Myocyte (in vitro differentiated cells): ENCODE data around the gene TGFBR3. TPM values are rescaled to one million over a fixed set of nuclear protein-coding genes. Genes with fewer than 3 reads are reported as not detected.

ENCODE experiments used
- DNase-seq: peaks from one replicate; pipeline ENCODE4 v3.0.0-alpha.2; 2012; ENCODE audit warnings: low read depth
- total RNA-seq: library from RNA; depleted of rRNA; stranded (reverse); fragments of >200 nt; gene quantifications from 2 replicates; pipeline ENCODE4 v1.2.3, GENCODE V29; 2014

TGFBR3 gene
- total RNA-seq, 1 donor from 2014 or later: 2.5 TPM

DNA sequence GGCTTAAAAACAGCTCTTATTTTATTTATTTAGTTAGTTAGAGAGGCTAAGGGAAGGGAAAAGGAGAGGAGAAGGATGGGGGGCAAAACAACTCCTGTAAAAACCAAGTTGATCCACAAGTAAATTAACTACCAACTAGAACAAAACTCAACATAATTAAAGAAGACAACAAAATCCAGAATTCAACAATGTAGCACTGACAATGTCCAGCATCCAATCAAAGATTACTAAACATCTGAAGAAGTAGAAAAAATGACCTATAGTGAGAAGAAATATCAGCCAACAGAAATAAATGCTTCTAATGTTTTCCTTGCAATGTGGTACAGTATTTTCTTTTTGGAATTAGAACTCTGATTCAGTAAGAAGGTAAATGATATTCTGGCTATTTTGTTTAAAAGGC lies 225.2 kb downstream of the TGFBR3 start:
- DNase-seq: no peak

DNA sequence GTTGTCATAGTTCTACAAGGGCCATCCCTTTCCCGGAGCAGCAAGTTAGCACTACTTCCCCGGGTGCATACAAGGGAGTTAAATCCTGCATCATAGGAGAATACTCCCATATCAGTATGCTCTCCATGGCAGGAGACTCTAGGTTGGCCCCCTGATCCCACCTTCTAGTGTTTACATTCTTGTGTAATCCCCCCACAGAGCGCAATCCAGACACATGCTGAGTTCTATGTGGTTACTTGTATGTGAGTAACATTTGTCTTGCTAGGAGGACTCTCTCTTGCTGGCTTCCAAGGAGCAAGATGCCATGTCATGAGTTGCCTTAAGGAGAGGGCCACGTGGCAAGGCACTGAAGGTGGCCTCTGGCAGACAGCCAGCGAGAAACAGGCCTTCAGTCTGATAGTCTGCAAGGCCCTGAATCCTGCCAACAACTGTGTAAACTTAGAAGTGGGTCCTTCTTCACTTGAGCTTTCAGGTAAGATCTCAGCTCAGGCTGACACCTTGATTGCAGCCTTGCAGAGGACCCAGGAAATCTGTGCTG lies 230.0 kb downstream of the TGFBR3 start:
- DNase-seq: no peak

DNA sequence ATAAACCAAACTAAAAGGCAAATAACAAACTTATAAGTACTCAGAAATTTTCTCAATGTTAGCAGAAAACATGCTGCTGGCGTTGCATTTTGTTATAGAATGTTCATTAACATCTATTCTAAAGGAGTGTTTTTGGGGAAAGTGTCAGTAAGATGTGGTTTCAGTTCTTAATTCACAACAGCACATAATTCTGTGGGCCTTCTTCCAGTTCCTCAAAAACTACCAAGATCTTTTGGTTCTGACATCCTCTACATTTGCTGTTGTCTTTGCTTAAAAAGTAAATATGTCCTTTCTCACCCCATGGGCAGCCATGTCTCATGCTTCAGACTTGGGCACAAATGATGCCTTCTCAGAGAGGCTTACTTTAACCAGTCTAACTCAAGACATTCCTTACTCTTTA lies 232.8 kb downstream of the TGFBR3 start:
- no peak for DNase-seq

DNA sequence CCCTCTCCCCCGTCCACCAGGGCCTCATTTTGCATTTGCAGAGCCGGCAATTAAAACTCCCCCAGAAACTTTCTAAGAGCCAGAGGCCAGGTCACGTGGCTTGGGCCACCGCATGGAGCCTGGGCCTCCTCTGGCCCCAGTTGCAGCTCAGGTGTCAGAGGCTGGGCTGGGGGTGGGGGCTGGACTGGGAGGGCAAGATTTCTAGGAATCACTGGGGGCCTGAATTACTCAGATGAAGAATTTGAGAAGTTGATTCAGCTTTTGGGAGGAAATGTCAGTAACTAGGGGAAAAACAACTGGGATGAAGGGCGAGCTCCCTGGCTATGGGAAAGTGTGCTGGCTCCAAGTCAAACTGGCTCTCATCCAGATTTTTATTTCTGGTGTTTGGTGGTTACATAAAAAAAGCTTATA lies 234.3 kb downstream of the TGFBR3 start:
- DNase-seq: peak; percentile 75

DNA sequence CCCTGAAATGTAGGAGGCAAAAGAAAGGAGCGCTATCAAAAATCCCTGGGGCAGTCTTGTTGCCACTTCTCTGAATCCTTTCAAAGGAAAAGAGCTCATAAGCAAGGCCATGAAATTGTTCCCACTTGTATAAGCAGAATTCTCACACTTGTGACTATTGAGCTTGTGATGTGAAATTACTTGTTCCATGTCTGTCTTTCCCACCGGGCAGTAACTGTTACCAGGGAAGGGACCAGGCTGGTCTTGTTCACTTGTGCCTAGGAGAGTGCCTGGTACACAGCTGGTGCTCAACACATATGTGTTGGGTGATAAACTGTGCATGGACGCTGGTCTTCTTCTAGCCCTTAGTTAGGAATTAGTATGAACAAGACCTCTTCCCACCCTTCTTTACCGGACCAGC lies 234.7 kb downstream of the TGFBR3 start:
- no peak for DNase-seq

DNA sequence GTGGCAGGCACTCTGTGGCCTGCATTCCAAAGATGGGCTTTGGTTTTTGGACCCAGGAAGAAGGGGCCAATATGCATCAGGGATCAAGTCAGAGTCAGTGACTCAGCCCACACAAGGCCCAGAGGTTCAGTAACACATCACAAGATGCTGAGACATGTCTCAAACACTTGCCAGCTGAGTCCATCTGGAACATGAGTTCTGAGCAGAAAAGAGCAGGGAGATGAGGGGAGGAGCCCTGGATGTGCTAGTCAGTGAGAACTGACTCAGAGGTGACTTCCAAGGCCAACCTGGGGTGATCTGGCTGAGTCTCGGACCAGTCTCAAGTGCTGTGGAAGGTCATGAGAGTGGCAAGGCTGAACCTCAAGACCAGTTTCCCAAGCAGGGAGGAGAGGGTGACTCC lies 235.2 kb downstream of the TGFBR3 start:
- DNase-seq: peak; percentile 80

DNA sequence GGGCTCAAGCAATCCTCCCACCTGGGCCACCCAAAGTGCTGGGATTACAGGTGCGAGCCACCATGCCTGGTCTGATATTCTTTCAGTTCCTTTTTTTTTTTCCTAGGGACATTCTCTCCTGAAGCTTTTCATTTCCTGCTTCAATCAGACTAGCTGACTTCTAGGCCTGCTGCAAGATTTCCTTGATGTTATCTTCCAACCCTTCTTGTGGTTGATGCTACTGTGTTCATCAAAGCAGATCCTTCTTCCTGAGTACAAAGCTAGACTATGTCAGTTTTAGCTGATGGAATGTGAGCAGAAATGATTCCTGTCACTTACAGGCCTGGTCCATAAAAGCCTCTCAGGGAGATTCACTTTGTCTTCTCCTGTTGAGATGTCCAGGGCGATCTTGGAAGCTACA lies 238.9 kb downstream of the TGFBR3 start:
- no peak for DNase-seq

DNA sequence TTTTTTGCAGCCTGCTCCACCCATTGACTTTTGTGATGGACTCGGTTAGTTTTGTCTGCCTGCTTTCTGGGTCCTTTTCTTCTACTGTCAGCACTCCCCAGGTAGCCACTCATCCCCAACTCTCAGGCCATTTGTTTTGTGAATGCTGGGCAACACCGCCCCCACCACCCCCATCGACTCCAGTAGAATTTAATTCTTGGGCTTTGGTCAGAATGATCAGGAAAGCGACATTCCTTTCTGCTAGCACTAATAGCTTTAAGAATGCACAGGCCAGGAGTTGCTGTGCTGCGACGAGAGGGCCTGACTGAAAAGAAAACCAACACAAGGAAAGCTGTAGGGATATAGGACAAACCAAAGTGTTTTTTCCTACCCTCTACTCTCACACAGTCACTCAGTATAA lies 240.9 kb downstream of the TGFBR3 start:
- DNase-seq: no peak

DNA sequence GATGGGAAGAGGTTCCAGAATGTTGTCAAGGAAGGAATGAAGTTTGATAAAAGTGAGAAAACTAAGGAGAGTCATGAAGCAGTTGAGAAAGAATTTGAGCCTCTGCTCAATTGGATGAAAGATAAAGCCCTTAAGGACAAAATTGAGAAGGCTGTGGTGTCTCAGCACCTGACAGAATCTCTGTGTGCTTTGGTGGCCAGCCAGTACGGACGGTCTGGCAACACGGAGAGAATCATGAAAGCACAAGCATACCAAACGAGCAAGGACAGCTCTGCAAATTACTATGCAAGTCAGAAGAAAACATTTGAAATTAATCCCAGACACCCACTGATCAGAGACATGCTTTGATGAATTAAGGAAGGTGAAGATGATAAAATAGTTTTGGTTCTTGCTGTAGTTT lies 242.5 kb downstream of the TGFBR3 start:
- DNase-seq: no peak

DNA sequence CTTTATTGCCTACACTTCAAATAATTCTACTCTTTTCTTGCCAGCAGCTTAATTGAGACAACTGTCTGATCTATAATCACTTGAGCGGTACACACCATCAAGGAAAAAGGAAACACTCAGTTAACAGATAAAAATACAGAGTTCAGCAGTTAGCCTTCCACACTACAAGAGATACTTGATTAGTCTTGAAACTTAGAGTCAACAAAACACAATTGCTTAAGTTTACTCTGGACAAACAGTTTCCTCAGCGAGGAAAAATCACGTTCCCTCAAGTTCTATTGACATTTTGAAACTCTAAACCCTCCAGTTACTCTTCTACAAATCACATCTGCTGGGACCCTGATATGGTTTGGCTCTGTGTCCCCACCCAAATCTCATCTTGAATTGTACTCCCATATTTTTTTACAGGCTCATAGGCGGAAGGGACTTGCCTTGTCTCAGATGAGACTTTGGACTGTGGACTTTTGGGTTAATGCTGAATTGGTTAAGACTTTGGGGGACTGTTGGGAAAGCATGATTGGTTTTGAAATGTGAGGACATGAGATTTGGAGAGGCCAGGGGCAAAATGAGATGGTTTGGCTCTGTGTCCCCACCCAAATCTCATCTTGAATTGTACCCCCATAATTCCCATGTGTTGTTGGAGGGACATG lies 244.9 kb downstream of the TGFBR3 start:
- DNase-seq: no peak

DNA sequence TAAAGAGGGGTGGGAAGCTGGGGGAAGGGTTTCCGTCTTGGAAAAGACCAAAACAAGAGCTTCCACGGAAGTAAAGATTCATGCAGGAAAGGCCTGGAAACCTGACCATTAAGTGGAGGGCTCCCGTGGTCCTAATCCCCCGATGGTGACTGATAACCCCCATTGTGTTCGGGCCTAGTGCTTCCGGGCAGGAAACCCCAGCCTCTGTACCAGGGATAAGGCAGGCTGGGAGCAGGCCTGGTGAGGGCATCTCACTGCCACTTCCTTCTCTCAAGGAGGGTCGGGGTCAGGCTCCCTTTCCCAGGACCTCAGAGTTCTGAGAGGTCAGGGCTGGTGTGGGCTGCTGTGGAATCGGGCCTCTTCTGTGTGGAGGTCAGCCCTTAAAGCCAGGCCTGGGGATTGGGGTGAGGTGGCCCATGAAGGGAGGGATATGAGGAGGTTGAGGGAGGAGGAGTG lies 248.4 kb downstream of the TGFBR3 start:
- DNase-seq: no peak

DNA sequence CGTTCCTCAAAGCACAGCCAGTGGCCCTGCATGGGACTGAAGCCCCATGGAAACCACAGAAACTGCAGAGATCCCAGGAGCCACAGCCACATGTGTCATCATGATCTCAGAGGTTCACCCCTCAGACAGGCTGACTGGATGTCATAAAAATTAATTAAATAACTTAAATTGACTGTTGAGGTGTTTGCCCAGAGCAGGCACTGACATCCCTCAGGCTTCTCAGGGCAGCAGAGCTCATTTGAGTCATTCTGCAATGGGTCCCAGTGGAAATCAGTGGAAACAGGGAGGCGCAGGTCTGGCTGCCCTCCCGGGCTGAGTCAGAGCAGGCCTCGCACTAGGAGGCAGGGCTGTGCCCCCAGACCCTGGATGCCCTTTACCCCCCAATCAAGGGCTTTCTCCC lies 250.2 kb downstream of the TGFBR3 start:
- DNase-seq: no peak

DNA sequence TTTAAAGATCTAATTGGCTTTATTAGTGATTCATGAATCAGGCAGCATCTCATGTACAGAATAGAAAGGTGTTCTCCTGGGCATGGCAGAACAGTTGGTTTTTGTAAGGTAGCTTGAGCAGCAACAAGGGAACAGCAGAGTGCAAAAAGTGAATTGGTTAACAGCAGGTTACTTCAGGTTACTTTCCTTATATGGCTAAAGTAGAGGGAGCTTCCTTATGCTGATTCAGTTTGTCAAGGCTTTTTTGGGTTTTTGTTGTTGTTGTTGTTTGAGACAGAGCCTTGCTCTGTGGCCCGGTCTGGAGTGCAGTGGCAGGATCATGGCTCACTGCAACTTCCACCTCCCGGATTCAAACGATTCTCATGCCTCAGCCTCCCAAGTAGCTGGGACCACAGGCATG lies 252.5 kb downstream of the TGFBR3 start:
- no peak for DNase-seq

DNA sequence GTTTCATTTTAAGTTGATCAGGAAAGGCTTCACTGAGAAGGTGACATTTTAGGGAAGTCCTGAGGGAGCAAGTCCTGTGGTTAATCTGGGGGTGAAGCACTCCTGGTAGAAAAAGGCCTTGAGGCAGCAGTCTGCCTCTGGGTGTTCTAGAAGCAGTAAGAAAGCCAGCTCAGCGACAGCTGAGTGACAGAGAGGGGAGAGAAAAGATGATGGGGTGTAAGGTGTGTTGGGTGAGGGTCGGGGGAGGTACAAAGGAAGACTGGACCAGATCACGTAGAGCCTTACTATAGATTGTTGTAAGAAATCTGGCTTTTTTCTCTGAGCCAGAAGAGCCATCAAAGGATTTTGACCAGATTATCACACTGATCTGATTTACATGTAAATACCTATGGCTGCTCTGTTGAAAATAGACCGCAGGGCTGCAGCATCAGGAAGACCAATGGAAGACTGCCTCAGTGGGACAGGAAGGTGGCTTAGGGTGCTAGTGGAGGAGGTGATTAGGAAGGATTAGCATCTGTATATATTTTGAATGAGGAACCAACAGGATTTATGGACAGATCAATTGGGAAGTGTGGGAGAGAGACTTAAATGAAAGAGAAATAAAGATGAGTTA lies 254.1 kb downstream of the TGFBR3 start:
- DNase-seq: no peak

DNA sequence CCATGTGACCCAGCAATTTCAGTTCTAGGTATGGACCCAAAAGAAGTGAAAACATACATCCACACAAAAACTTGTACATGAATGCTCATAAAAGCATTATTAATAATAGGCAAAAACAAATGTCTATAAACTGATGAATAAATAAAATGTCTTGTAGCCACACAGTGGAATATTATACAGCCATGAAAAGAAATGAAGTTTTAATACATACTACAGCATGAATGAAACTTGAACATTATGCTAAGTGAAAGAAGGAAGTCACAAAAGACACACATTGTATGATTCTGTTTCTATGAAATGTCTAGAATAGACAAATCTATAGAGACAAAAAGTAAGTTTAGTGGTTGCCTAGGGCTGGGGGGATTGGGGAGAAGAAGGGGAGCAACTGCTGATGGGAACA lies 255.1 kb downstream of the TGFBR3 start:
- DNase-seq: no peak

Other genes starting within 250 kb of the TGFBR3 start
- gene BRDT, start 63.2 kb upstream of the TGFBR3 start, total RNA-seq: not detected in 2 replicates
- not detected in 2 replicates for gene EPHX4, start 143.8 kb upstream of the TGFBR3 start, total RNA-seq
- gene SETSIP, start 189.3 kb upstream of the TGFBR3 start, total RNA-seq: not detected in 2 replicates
- gene BTBD8, start 194.2 kb upstream of the TGFBR3 start, total RNA-seq: 3.9 and 6.0 TPM in 2 replicates